ENCODE results near the gene EYA2. TPM values are rescaled to one million over a fixed set of nuclear protein-coding genes. Genes with fewer than 3 reads are reported as not detected.
A peak's percentile ranks its signal among the peaks of the same experiment; 100 is the strongest.
"Not testable (repeated sequence)": the region's sequence is repeated elsewhere in the genome, so short reads cannot be mapped to it uniquely, and the experiment has no call there.

The EYA2 gene
- total RNA-seq, 1 donor from 2014 or later: 24.4 TPM

DNA sequence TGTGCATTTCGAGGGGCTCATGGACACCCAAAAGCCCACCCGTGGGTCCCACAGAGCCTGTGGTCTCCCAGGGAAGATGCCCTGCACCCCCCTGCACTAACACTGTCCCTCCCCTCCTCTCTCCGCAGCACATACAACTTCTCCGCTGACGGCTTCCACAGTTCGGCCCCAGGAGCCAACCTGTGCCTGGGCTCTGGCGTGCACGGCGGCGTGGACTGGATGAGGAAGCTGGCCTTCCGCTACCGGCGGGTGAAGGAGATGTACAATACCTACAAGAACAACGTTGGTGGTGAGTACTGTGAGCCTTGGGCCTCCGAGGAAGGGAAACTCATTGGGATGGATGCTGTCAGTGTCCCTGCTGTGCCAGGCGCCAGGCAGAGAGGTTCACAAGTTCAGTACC is 277.9 kb downstream of the EYA2 start:
- DNase-seq (ENCODE audit: low spot score) (no peak), ATAC-seq (no peak)
- intact Hi-C loops (cut with DNase I): no loop called here

GRCh38 chr20:47173596-47174216 is 279.1 kb downstream of the EYA2 start:
- intact Hi-C loops (cut with DNase I): no loop called here
- ATAC-seq (no peak), DNase-seq (ENCODE audit: low spot score) (no peak)

- no peak for DNase-seq (ENCODE audit: low spot score)
- intact Hi-C loops (cut with DNase I): no loop called here
- no peak for ATAC-seq
Observed at GRCh38 chr20:47174456-47175243, 280.0 kb downstream of the EYA2 start.

GRCh38 chr20:47175493-47175892 is 280.9 kb downstream of the EYA2 start:
- intact Hi-C loops (cut with DNase I): no loop called here
- no peak for ATAC-seq

GRCh38 chr20:47176217-47176616 is 281.6 kb downstream of the EYA2 start:
- not testable (repeated sequence) for DNase-seq (ENCODE audit: low spot score)

More at GRCh38 chr20:47175493-47175892, 280.9 kb downstream of the EYA2 start:
- no peak for DNase-seq (ENCODE audit: low spot score)

DNA sequence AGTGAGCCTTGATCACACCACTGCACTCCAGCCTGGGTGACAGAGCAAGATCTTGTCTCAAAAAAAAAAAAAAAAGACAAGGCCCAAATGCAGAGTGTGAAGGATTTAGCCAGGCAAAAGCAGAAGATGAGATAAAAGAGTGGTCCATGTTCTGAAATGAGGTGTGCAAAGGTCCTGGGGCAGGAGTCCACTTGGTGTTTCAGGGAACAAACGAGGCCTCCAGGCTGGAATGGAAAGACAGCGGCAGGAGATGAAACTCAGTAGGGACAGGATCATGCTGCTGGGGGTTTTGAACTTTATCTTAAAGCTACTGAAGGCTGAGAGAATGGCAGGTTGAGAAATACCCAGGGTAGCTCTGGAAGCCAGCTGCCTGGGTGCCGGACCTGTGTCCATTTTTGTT is 283.6 kb downstream of the EYA2 start:
- no peak for DNase-seq (ENCODE audit: low spot score)
- intact Hi-C loops (cut with DNase I): no loop called here
- no peak for ATAC-seq

More at GRCh38 chr20:47176217-47176616, 281.6 kb downstream of the EYA2 start:
- ATAC-seq; intact Hi-C loops (cut with DNase I): not testable (repeated sequence)

- ATAC-seq: no peak
- intact Hi-C loops (cut with DNase I): no loop called here
- no peak for DNase-seq (ENCODE audit: low spot score)
Observed at GRCh38 chr20:47178851-47179250, 284.2 kb downstream of the EYA2 start.

DNA sequence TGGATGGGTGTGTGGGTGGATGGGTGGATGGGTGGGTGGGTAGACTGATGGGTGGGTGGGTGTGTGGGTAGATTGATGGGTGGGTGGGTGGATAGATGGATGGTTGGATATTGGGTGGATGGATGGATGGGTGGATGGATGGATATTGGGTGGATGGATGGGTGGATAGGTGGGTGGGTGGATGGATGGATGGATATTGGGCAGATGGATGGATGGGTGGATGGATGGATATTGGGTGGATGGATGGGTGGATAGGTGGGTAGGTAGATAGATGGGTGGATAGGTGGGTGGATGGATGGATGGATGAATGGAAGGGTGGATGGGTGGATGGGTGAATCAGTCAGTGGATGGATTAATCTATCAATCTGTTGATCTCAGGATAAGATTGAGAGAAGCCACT is 284.6 kb downstream of the EYA2 start:
- no peak for DNase-seq (ENCODE audit: low spot score)
- intact Hi-C loops (cut with DNase I): no loop called here
- ATAC-seq: no peak

DNA sequence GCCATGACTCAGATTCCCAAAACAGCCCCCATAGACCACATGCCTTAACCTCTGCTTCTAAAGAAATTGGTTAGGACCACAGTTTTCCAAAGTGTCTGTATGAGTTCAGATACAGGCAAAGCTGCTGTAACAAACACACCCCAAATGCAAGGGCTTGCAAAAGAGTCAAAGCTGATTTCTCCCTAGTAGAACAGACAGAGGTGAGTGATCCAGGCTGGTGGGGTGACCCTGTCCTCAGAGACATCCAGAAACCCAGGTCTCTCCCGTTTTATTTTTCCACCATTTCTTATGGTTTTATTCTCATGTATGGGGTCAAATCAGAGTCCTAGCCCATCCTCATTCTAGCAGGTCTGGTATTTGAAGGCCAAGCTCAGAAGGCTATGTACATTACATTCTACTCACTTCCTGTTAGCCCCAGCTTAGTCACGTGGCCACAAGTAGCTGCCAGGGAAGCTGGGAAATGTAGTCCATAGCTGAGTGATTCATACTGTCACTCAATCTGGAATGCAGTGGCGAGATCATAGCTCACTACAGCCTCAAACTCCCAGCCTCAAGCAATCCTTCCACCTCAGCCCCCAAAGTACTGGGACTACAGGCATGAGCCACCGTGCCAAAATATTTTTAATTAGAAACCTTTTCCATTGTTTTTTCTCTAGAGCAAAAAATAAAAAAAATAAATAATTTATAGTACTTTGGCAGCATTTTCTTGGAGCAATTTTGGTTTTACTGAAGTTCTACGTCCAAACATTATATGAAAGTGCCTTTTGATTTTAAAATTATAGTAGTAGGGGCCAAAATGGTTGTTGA is 286.6 kb downstream of the EYA2 start:
- DNase-seq (ENCODE audit: low spot score) (no peak), ATAC-seq (no peak)
- intact Hi-C loops (cut with DNase I): no loop called here

DNA sequence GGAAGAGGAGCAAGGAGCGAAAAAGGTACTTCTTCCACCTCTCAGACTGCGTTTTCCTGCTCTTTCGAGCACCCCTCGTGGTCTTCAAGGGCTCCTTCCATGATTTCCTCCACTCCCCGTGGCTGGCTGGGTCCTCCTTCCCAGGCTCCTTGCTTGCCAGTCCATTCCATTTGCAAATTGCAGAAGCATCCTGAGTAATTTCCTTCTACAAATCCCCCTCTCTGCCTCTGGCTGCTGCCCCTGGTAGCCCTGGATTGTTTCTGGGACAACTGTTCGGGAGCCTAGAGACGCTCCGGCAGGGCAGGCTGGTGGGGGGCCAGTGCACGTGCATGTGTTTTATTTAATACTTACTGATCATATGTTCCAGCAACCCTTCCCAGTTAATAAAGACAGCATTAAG is 288.7 kb downstream of the EYA2 start:
- no peak for DNase-seq (ENCODE audit: low spot score)
- intact Hi-C loops (cut with DNase I): no loop called here
- no peak for ATAC-seq

GRCh38 chr20:47187450-47188195 is 293.0 kb downstream of the EYA2 start:
- no peak for ATAC-seq
- DNase-seq (ENCODE audit: low spot score): no peak
- intact Hi-C loops (cut with DNase I): no loop called here

GRCh38 chr20:47188540-47188939 is 293.9 kb downstream of the EYA2 start:
- DNase-seq (ENCODE audit: low spot score) (no peak), ATAC-seq (no peak)
- intact Hi-C loops (cut with DNase I): no loop called here

DNA sequence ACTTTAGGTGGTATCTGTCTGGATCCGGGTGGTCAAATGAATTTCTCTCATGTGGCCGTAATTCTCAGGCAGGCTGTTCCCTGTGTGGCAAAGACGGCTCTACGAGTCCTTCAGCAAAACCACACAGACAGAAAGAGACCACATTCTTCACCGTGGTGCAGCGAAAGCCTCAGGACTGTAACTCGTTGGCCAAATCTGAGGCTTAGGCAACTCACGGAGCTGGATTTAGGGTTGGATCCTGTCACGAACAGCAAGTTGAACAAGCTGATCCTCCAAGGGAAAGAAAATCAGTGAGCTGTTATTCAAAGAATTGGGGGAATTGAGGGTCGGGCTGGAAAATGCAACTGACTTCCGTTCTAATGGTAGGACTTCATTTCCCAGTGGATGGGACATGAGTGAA is 294.4 kb downstream of the EYA2 start:
- intact Hi-C loops (cut with DNase I): no loop called here
- no peak for ATAC-seq
- no peak for DNase-seq (ENCODE audit: low spot score)

DNA sequence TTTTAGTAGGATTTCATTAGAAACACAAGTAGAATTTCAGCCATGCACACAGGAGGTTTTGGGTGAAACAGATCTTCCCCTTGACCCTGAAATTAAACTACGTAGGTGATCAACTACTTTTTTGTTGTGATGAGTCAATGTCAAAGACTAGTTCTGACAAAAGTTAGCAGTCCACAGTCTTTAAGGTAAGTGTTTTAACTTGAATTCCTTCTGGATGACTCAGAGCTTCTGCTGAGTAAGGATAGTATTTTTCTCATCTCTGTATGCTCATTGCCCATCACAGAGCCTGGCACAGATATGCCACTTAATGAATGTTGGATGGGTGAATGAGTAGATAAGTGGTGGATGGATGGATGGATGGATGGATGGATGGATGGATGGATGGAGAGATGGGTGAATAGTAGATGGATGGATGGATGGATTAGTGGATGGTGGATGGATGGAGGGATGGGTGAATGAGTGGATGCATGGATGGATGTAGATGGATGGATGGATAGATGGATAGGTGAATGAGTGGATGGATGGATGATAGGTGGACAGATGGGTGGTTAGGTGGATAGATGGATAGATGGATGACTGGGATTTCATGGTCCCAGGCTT is 296.5 kb downstream of the EYA2 start:
- ATAC-seq: no peak
- intact Hi-C loops (cut with DNase I): no loop called here
- no peak for DNase-seq (ENCODE audit: low spot score)

DNA sequence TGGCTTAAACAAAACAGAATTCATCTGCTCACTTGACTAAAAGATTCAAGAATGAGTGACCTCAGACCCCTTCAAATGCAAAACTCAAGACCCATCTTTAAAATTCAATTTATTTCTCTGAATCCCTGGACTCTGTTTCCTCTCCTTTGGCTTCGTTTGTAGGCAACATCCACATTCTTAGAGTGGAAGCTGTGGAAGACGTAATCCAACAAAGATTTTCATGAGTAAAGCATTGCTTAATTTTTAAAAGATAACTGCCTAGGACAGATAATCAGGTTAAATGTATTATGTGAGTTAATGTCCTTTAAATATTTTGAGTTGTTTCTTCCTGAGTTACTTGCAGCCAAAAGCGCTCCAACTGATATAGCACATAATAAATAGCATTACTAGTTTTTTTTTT is 297.3 kb downstream of the EYA2 start:
- intact Hi-C loops (cut with DNase I): no loop called here
- no peak for DNase-seq (ENCODE audit: low spot score)

GRCh38 chr20:47195573-47195972 is 300.9 kb downstream of the EYA2 start:
- ATAC-seq (no peak), DNase-seq (ENCODE audit: low spot score) (no peak)
- intact Hi-C loops (cut with DNase I): no loop called here

More for the DNA sequence above, 297.3 kb downstream of the EYA2 start:
- ATAC-seq: no peak

DNA sequence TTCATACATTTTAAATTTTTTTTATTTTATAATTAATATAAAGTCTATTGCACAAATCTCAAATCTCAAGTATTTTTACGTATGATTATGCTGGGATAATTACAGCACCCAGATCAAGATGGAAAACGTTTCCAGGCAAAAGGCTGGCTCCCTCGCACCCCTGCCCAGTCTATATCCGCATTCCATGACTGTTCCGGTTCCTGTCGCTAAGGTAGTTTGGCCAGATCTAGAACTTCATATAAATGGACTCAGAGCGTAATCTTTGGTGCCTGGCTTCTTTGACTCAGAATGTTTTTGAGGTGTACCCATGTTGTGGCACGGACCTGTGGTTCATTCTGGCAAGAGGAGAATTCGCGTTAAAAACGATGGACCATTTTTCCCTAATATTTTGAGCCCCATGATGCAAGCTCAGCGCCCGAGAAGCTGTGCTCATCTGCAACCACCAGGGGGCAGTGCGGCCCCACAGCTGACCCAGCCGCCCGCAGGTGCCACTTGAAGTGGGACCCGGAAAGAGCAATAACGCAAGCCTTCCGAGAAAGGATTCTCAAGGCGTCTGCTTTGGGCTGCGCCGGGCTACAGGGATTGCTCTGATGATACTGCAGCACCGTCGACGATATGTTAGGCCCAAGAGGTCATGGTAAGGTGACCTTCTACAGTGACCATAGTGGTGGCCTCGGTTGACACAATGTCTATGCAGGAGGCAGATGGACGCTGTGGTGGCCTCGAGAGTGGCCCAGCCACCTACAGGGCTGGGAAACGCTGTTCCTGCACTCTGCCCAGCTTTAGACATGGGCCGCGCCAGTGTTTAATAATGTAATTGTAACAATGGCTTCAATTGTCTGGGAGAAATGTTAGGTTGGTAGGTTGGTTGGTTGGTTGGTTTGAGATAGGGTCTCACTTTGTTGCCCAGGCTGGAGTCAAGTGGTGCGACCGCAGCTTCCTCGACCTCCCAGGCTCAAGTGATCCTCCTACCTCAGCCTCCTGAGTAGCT is 301.7 kb downstream of the EYA2 start:
- DNase-seq (ENCODE audit: low spot score) (peak; percentile 79), ATAC-seq (peak; percentile 83)
- intact Hi-C loops (cut with DNase I): no loop called here

- no peak for ATAC-seq
- DNase-seq (ENCODE audit: low spot score): no peak
- intact Hi-C loops (cut with DNase I): no loop called here
Observed at GRCh38 chr20:47198254-47198671, 303.6 kb downstream of the EYA2 start.
